Tibial nerve (tissue), 4 donors: ENCODE measurements around the gene FAT4. TPM values are rescaled to one million over a fixed set of nuclear protein-coding genes. Genes with fewer than 3 reads are reported as not detected.
A peak's percentile ranks its signal among the peaks of the same experiment; 100 is the strongest.

Experiments
- DNase-seq, 2 donors: peaks; one replicate each; pipeline ENCODE4 v3.0.0-alpha.2; 2019; ENCODE audit warnings: low spot score in 2 of 2
- H3K27ac ChIP-seq, 4 donors: fragments of 200-600 bp; sonication (generic) in 3 of 4; one replicate each; pipeline ENCODE4 v1.5.1; 2017 to 2019; ENCODE audit warnings: mild to moderate bottlenecking in 1 of 4
- H3K27me3 ChIP-seq, 2 donors: fragments of 200-600 bp; sonication (generic) in 1 of 2; one replicate each; pipeline versions ENCODE4 v1.5.1 to v1.6.0; 2017 to 2019
- H3K36me3 ChIP-seq, 3 donors: fragments of 200-600 bp; sonication (generic); one replicate each; pipeline ENCODE4 v1.5.1; 2018 to 2019
- H3K4me1 ChIP-seq, 4 donors: fragments of 200-600 bp; sonication (generic) in 3 of 4; one replicate each; pipeline ENCODE4 v1.5.1; 2017 to 2019
- H3K4me3 ChIP-seq, 4 donors: fragments of 200-600 bp; sonication (generic) in 3 of 4; one replicate each; pipeline ENCODE4 v1.5.1; 2017 to 2019; ENCODE audit warnings: mild to moderate bottlenecking in 1 of 4, moderate library complexity in 1 of 4
- H3K9me3 ChIP-seq, 4 donors: fragments of 200-600 bp; sonication (generic) in 3 of 4; one replicate each; pipeline ENCODE4 v1.5.1; 2017 to 2019
- EP300 ChIP-seq, 2 donors: sonication (generic); formaldehyde crosslinking; IDR thresholded peaks; one replicate each; pipeline ENCODE4 v1.6.1; 2017; ENCODE audit warnings: antibody characterized with exemption in 2 of 2, mild to moderate bottlenecking in 1 of 2
- POLR2A ChIP-seq, 2 donors: fragments of 450-650 bp; IDR thresholded peaks; one replicate each; pipeline ENCODE4 v1.6.1; 2017; ENCODE audit warnings: antibody characterized with exemption in 2 of 2, mild to moderate bottlenecking in 2 of 2, moderate library complexity in 2 of 2
- WGBS, 2 donors: methylation state at CpG; one replicate each; pipeline ENCODE4 v1.1.5; 2018; 5-methylcytosine and 5-hydroxymethylcytosine counted together
- total RNA-seq, 4 donors: library from RNA; depleted of rRNA; stranded (reverse); fragments of >200 nt; gene quantifications; one replicate each; pipeline ENCODE4 v1.1.0, GENCODE V29; 2016
- TF ChIP-seq, protein P1 (sequence below), 5 experiments: fragments of 200-600 bp in 3 of 5; fragments of 450-650 bp in 2 of 5; sonication (generic) in 3 of 5; IDR thresholded peaks; one replicate each; pipeline ENCODE4 v1.5.1; 2016 to 2019; ENCODE audit warnings: antibody characterized with exemption in 5 of 5, mild to moderate bottlenecking in 3 of 5, moderate library complexity in 2 of 5

Gene FAT4
- total RNA-seq, 4 donors from 2014 or later, result 12.3 to 22.7 (median 18.4) TPM

DNA sequence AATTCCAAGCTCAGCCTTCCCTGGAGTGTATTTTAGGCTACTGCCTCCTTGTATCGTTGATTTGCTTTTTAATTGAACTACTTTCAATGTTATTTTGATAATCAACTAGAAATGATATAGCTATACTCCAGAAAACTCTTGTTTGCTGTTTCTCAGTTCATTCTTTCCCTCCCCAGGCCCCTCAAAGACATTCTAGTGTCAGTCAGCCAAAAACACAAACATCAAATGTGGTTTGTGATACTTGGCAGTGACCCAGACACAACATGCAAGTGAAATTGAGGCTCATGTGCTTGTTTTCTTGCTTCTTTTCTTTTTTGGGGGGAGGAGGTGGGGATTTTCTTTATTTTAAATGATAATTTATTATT, 7.6 kb downstream of the FAT4 start:
- no peaks in the 10 kb centered on the region for H3K36me3 ChIP-seq
- peaks cover 0 to 49% (median 8%) of the 10 kb centered on the region in 4 donors for H3K4me1 ChIP-seq
- peak overlapping the region in 1 of 4 donors; percentile 11 for H3K4me3 ChIP-seq
- no peaks in the 10 kb centered on the region for H3K27me3 ChIP-seq
- H3K27ac ChIP-seq, result peak overlapping the region in 2 of 4 donors; percentile 51 to 53
- peak in 1 of 2 donors; percentile 61 for DNase-seq
- 17 to 19% methylated on average over 1 of the region's 1 CpG for WGBS, 2 donors
- H3K9me3 ChIP-seq, result no peaks in the 10 kb centered on the region
- TF ChIP-seq EP300 (IDR thresholded peaks at IDR 0.05) (peak in 1 of 2 donors; percentile 5), POLR2A (IDR thresholded peaks at IDR 0.05) (no peak)

GRCh38 chr4:125323654-125324053, 8.9 kb downstream of the FAT4 start:
- TF ChIP-seq EP300 (IDR thresholded peaks at IDR 0.05), result peak in 1 of 2 donors; percentile 14
- TF ChIP-seq POLR2A (IDR thresholded peaks at IDR 0.05), result no peak
- TF ChIP-seq, protein P1, sequence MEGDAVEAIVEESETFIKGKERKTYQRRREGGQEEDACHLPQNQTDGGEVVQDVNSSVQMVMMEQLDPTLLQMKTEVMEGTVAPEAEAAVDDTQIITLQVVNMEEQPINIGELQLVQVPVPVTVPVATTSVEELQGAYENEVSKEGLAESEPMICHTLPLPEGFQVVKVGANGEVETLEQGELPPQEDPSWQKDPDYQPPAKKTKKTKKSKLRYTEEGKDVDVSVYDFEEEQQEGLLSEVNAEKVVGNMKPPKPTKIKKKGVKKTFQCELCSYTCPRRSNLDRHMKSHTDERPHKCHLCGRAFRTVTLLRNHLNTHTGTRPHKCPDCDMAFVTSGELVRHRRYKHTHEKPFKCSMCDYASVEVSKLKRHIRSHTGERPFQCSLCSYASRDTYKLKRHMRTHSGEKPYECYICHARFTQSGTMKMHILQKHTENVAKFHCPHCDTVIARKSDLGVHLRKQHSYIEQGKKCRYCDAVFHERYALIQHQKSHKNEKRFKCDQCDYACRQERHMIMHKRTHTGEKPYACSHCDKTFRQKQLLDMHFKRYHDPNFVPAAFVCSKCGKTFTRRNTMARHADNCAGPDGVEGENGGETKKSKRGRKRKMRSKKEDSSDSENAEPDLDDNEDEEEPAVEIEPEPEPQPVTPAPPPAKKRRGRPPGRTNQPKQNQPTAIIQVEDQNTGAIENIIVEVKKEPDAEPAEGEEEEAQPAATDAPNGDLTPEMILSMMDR (IDR thresholded peaks at IDR 0.05), result no peak
- peaks cover 0 to 41% (median 5%) of the 10 kb centered on the region in 4 donors for H3K4me1 ChIP-seq
- 17 to 34% methylated on average over 3 of the region's 3 CpGs for whole genome bisulfite sequencing, 2 donors
- no peaks in the 10 kb centered on the region for H3K36me3 ChIP-seq
- no peaks in the 10 kb centered on the region for H3K9me3 ChIP-seq
- H3K27ac ChIP-seq, result peak overlapping the region in 2 of 4 donors; percentile 21 to 53
- DNase-seq, result no peak
- H3K27me3 ChIP-seq, result no peaks in the 10 kb centered on the region
- H3K4me3 ChIP-seq, result no peak overlapping the region

DNA sequence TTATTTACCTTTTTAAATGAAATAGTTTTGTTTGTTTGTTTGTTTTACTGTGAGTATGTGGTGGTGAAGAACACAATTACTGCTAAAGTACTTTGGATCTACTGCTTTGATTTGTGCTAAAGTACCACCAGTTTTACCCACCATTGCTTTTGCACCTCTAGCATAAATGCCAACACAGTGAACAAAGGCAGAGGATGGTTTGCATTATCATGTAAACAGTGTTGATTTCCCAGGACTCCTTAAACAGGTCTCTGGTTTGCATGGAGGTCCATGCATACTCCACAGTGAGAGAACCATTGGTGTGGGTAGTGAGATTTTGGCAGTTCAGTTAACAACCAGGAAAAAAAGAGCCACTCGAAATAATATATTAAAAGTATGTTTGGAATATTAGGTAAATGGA, 11.0 kb downstream of the FAT4 start:
- peaks cover 0 to 35% (median 5%) of the 10 kb centered on the region in 4 donors for H3K4me1 ChIP-seq
- 96 to 100% methylated on average over 1 of the region's 1 CpG for WGBS, 2 donors
- no peak overlapping the region for H3K4me3 ChIP-seq

GRCh38 chr4:125331116-125331515, 16.4 kb downstream of the FAT4 start:
- peaks cover 0 to 4% (median 0%) of the 10 kb centered on the region in 4 donors for H3K4me1 ChIP-seq
- TF ChIP-seq, protein P1 (IDR thresholded peaks at IDR 0.05), result no peak
- no peak for TF ChIP-seq EP300 (IDR thresholded peaks at IDR 0.05)
- 95% methylated on average over 2 of the region's 2 CpGs for WGBS, 2 donors
- H3K36me3 ChIP-seq, result no peaks in the 10 kb centered on the region
- no peak for DNase-seq
- no peaks in the 10 kb centered on the region for H3K9me3 ChIP-seq
- H3K27me3 ChIP-seq, result no peaks in the 10 kb centered on the region
- H3K4me3 ChIP-seq, result no peak overlapping the region
- no peak overlapping the region for H3K27ac ChIP-seq

More for the DNA sequence above, 11.0 kb downstream of the FAT4 start:
- Histone ChIP-seq H3K9me3 (no peaks in the 10 kb centered on the region), H3K27ac (no peak overlapping the region), H3K27me3 (no peaks in the 10 kb centered on the region), H3K36me3 (no peaks in the 10 kb centered on the region)
- DNase-seq, result no peak
- no peak for TF ChIP-seq EP300 (IDR thresholded peaks at IDR 0.05)

- Histone ChIP-seq H3K4me1 (peaks cover 0 to 4% (median 0%) of the 10 kb centered on the region in 4 donors), H3K36me3 (no peaks in the 10 kb centered on the region), H3K27ac (no peak overlapping the region), H3K27me3 (no peaks in the 10 kb centered on the region), H3K9me3 (no peaks in the 10 kb centered on the region), H3K4me3 (no peak overlapping the region)
- WGBS, 2 donors, result 40 to 47% methylated on average over 1 of the region's 1 CpG
- no peak for TF ChIP-seq EP300 (IDR thresholded peaks at IDR 0.05)
- TF ChIP-seq, protein P1 (IDR thresholded peaks at IDR 0.05), result no peak
- no peak for TF ChIP-seq POLR2A (IDR thresholded peaks at IDR 0.05)
- no peak for DNase-seq
Observed at GRCh38 chr4:125334926-125335325, 20.2 kb downstream of the FAT4 start.

GRCh38 chr4:125338814-125339213, 24.1 kb downstream of the FAT4 start:
- Histone ChIP-seq H3K36me3 (no peaks in the 10 kb centered on the region), H3K4me3 (no peak overlapping the region), H3K27me3 (no peaks in the 10 kb centered on the region), H3K4me1 (no peaks in the 10 kb centered on the region), H3K9me3 (no peaks in the 10 kb centered on the region), H3K27ac (no peak overlapping the region)
- 81 to 86% methylated on average over 4 of the region's 4 CpGs for WGBS, 2 donors
- TF ChIP-seq, protein P1 (IDR thresholded peaks at IDR 0.05), result no peak
- TF ChIP-seq EP300 (IDR thresholded peaks at IDR 0.05) (no peak), POLR2A (IDR thresholded peaks at IDR 0.05) (no peak)
- DNase-seq, result no peak
